H9 (cell line): ENCODE results near the gene C2CD2. TPM values are rescaled to one million over a fixed set of nuclear protein-coding genes. Genes with fewer than 3 reads are reported as not detected.

ENCODE experiments used
- DNase-seq: peaks from one replicate; pipeline ENCODE4 v3.0.0-alpha.2; 2017
- H2AFZ ChIP-seq: one replicate; pipeline ENCODE4 v1.6.1; 2013; ENCODE audit warnings: mild to moderate bottlenecking, low read length, control low read depth, moderate library complexity
- H2AK5ac ChIP-seq: 2 replicates; pipeline ENCODE4 v1.6.1; 2013; ENCODE audit warnings: low read length, control low read depth, mixed read lengths; ENCODE audit not compliant: insufficient read length
- H2BK120ac ChIP-seq: one replicate; pipeline ENCODE4 v1.6.1; 2013; ENCODE audit warnings: low read depth, mild to moderate bottlenecking, low read length, control low read depth, inconsistent platforms; ENCODE audit not compliant: poor library complexity, severe bottlenecking
- H2BK12ac ChIP-seq: 2 replicates; pipeline ENCODE4 v1.6.1; 2013; ENCODE audit warnings: low read length, control low read depth, mixed read lengths, low read depth; ENCODE audit not compliant: insufficient read length
- H2BK15ac ChIP-seq: 2 replicates; pipeline ENCODE4 v1.6.1; 2013; ENCODE audit warnings: low read depth, low read length, control low read depth
- H2BK20ac ChIP-seq: one replicate; pipeline ENCODE4 v1.6.1; 2013; ENCODE audit warnings: low read depth, mild to moderate bottlenecking, low read length, control low read depth, inconsistent platforms; ENCODE audit not compliant: poor library complexity, severe bottlenecking
- H2BK5ac ChIP-seq: 2 replicates; pipeline ENCODE4 v1.6.1; 2013; ENCODE audit warnings: low read length, control low read depth, mixed read lengths; ENCODE audit not compliant: insufficient read length
- H3K14ac ChIP-seq: 2 replicates; pipeline ENCODE4 v1.6.1; 2013; ENCODE audit warnings: low read length, control low read depth; ENCODE audit not compliant: insufficient read depth
- H3K18ac ChIP-seq: 2 replicates; pipeline ENCODE4 v1.6.1; 2013; ENCODE audit warnings: low read depth, mild to moderate bottlenecking, mixed read lengths, low read length, control low read depth; ENCODE audit not compliant: insufficient read length
- H3K23ac ChIP-seq: 2 replicates; pipeline ENCODE4 v1.6.1; 2013; ENCODE audit warnings: low read length, control low read depth, mixed read lengths, low read depth; ENCODE audit not compliant: insufficient read length
- H3K23me2 ChIP-seq: 2 replicates; pipeline ENCODE4 v1.6.1; 2013; ENCODE audit warnings: low read depth, mild to moderate bottlenecking, mixed read lengths, low read length, control low read depth; ENCODE audit not compliant: insufficient read length, poor library complexity, severe bottlenecking
- H3K27ac ChIP-seq: 2 replicates; pipeline ENCODE4 v1.5.1; 2013; ENCODE audit warnings: low read length, control low read depth, mixed read lengths, low read depth; ENCODE audit not compliant: insufficient read length
- H3K27me3 ChIP-seq: 2 replicates; pipeline ENCODE4 v1.6.1; 2013; ENCODE audit warnings: low read length, control low read depth, inconsistent platforms; ENCODE audit not compliant: insufficient read depth
- H3K4ac ChIP-seq: 2 replicates; pipeline ENCODE4 v1.6.1; 2013; ENCODE audit warnings: low read depth, mild to moderate bottlenecking, control low read depth, inconsistent platforms, low read length, moderate library complexity
- H3K4me1 ChIP-seq: 2 replicates; pipeline ENCODE4 v1.6.1; 2013; ENCODE audit warnings: low read length, control low read depth, inconsistent platforms; ENCODE audit not compliant: insufficient read depth
- H3K4me2 ChIP-seq: 2 replicates; pipeline ENCODE4 v1.6.1; 2013; ENCODE audit warnings: low read length, control low read depth, mixed read lengths; ENCODE audit not compliant: insufficient read length, insufficient read depth
- H3K56ac ChIP-seq: 2 replicates; pipeline ENCODE4 v1.6.1; 2013; ENCODE audit warnings: low read depth, mild to moderate bottlenecking, mixed read lengths, low read length, control low read depth; ENCODE audit not compliant: insufficient read length
- H3K79me1 ChIP-seq: 2 replicates; pipeline ENCODE4 v1.6.1; 2013; ENCODE audit warnings: low read depth, mild to moderate bottlenecking, moderate library complexity, low read length, control low read depth, inconsistent platforms; ENCODE audit not compliant: insufficient read depth, poor library complexity, severe bottlenecking
- H3K79me2 ChIP-seq: 2 replicates; pipeline ENCODE4 v1.6.1; 2013; ENCODE audit warnings: low read length, control low read depth, inconsistent platforms; ENCODE audit not compliant: insufficient read depth
- H3K9ac ChIP-seq: 2 replicates; pipeline ENCODE4 v1.6.1; 2013; ENCODE audit warnings: low read length, control low read depth, mixed read lengths; ENCODE audit not compliant: insufficient read length; ENCODE audit errors: extremely low read depth
- H3K9me3 ChIP-seq: one replicate; pipeline ENCODE4 v1.6.1; 2013; ENCODE audit warnings: low read depth, low read length, inconsistent platforms; ENCODE audit not compliant: control insufficient read depth
- H3T11ph ChIP-seq: one replicate; pipeline ENCODE4 v1.6.1; 2013; ENCODE audit warnings: mild to moderate bottlenecking, low read length, control low read depth, inconsistent platforms
- H4K20me1 ChIP-seq: one replicate; pipeline ENCODE4 v1.6.1; 2013; ENCODE audit not compliant: control insufficient read depth, insufficient read length, insufficient read depth
- H4K5ac ChIP-seq: 2 replicates; pipeline ENCODE4 v1.6.1; 2013; ENCODE audit warnings: low read depth, mild to moderate bottlenecking, mixed read lengths, low read length, control low read depth; ENCODE audit not compliant: insufficient read length
- H4K8ac ChIP-seq: replicated peaks from 2 replicates; pipeline ENCODE4 v1.6.1; 2013; ENCODE audit warnings: low read length, control low read depth, mixed read lengths, low read depth; ENCODE audit not compliant: insufficient read length
- H4K91ac ChIP-seq: 2 replicates; pipeline ENCODE4 v1.6.1; 2013; ENCODE audit warnings: low read depth, mild to moderate bottlenecking, moderate library complexity, mixed read lengths, low read length, control low read depth; ENCODE audit not compliant: insufficient read length
- H3K27ac Mint-ChIP-seq, 3 experiments: 2 replicates in 2 of 3; 3 replicates in 1 of 3; pipeline ENCODE4 v1.8.0; 2020 to 2021; ENCODE audit warnings: mixed read lengths in 3 of 3, mild to moderate bottlenecking in 1 of 3, moderate library complexity in 1 of 3
- H3K27me3 Mint-ChIP-seq: 2 replicates; pipeline ENCODE4 v1.8.0; 2021; ENCODE audit warnings: low read depth, mild to moderate bottlenecking, moderate library complexity, mixed read lengths
- H3K36me3 Mint-ChIP-seq, 3 experiments: 2 replicates in 2 of 3; 3 replicates in 1 of 3; pipeline ENCODE4 v1.8.0; 2020 to 2021; ENCODE audit warnings: low read depth in 3 of 3, mixed read lengths in 3 of 3; ENCODE audit not compliant: insufficient read depth in 1 of 3
- H3K4me1 Mint-ChIP-seq, 2 experiments: 2 replicates each; pipeline ENCODE4 v1.8.0; 2020; ENCODE audit warnings: mixed read lengths in 2 of 2
- H3K4me3 Mint-ChIP-seq, 2 experiments: 2 replicates in 1 of 2; 3 replicates in 1 of 2; pipeline ENCODE4 v1.8.0; 2020 to 2021; ENCODE audit warnings: mild to moderate bottlenecking in 2 of 2, mixed read lengths in 2 of 2, moderate library complexity in 1 of 2
- H3K9me3 Mint-ChIP-seq, 2 experiments: 2 replicates in 1 of 2; 3 replicates in 1 of 2; pipeline ENCODE4 v1.8.0; 2020; ENCODE audit warnings: mild to moderate bottlenecking in 2 of 2, mixed read lengths in 2 of 2, moderate library complexity in 1 of 2
- WGBS: extraction: QIAGEN DNeasy Blood & Tissue Kit; methylation state at CpG from one replicate; pipeline ENCODE4 v1.1.7; 2013; ENCODE audit warnings: missing lambda C conversion rate, low lambda C conversion rate, mixed read lengths; ENCODE audit not compliant: insufficient read length; ENCODE audit errors: extremely low coverage; 5-methylcytosine and 5-hydroxymethylcytosine counted together
- total RNA-seq: library from RNA; stranded (reverse); gene quantifications from 2 replicates; pipeline ENCODE4 v1.2.1, GENCODE V29; 2021
- TF ChIP-seq, protein P1 (sequence below): fragments of 200-600 bp; sonication (generic); conservative IDR thresholded peaks from 3 replicates; pipeline ENCODE4 v1.8.0; 2021; ENCODE audit warnings: antibody characterized with exemption, mild to moderate bottlenecking

The C2CD2 gene
- total RNA-seq, 1 experiment from 2014 or later = 14.6 TPM

DNA sequence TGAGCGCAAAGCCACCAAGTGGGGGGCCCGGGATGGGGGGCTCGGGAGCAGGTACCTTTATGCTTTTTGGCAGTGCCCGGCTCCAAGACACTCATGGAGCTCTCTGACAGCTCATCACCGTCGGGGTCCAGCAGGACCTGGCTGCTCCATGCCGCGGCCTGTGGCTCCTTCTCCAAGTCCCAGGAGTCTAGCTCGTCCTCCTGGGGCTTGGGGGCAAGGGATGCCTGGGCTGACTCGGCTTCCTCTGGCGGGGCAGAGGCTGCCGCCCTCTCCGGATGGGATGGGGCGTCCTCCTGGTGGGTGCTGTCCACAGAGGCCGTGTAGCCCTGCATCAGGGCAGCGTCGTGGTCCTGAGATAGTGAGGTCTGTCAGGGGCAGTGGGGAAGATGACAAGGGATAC lies 54.8 kb downstream of the C2CD2 start:
- no peak overlapping the region for H3K4me3 Mint-ChIP-seq

More for the DNA sequence above, 54.8 kb downstream of the C2CD2 start:
- no peaks in the 10 kb centered on the region for H3K27me3 ChIP-seq
- H3K79me2 ChIP-seq = no peaks in the 10 kb centered on the region
- no peak overlapping the region for H3K18ac ChIP-seq
- no peak overlapping the region for H3K4me2 ChIP-seq
- H3K56ac ChIP-seq = no peak overlapping the region
- H2BK120ac ChIP-seq = no peak overlapping the region
- H3K4me1 ChIP-seq = peaks cover 6% of the 10 kb centered on the region
- no peaks in the 10 kb centered on the region for H3K27me3 Mint-ChIP-seq
- H2AK5ac ChIP-seq = no peak overlapping the region
- H4K8ac ChIP-seq = no peak overlapping the region
- no peak overlapping the region for H3K4ac ChIP-seq
- no peak for DNase-seq
- peaks cover 40 to 41% of the 10 kb centered on the region in 2 experiments for H3K4me1 Mint-ChIP-seq
- no peak overlapping the region for H2BK12ac ChIP-seq
- no peaks in the 10 kb centered on the region for H4K20me1 ChIP-seq
- H4K91ac ChIP-seq = no peak overlapping the region
- TF ChIP-seq, protein P1, sequence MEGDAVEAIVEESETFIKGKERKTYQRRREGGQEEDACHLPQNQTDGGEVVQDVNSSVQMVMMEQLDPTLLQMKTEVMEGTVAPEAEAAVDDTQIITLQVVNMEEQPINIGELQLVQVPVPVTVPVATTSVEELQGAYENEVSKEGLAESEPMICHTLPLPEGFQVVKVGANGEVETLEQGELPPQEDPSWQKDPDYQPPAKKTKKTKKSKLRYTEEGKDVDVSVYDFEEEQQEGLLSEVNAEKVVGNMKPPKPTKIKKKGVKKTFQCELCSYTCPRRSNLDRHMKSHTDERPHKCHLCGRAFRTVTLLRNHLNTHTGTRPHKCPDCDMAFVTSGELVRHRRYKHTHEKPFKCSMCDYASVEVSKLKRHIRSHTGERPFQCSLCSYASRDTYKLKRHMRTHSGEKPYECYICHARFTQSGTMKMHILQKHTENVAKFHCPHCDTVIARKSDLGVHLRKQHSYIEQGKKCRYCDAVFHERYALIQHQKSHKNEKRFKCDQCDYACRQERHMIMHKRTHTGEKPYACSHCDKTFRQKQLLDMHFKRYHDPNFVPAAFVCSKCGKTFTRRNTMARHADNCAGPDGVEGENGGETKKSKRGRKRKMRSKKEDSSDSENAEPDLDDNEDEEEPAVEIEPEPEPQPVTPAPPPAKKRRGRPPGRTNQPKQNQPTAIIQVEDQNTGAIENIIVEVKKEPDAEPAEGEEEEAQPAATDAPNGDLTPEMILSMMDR = no peak
- no peaks in the 10 kb centered on the region for H3K9me3 Mint-ChIP-seq
- H3K9ac ChIP-seq = no peak overlapping the region
- H2AFZ ChIP-seq = no peak overlapping the region
- no peaks in the 10 kb centered on the region for H3K9me3 ChIP-seq
- no CpG with 5 or more reads among the region's 17 CpGs for WGBS
- peaks cover 0 to 14% (median 13%) of the 10 kb centered on the region in 3 experiments; a peak in 5 of 7 replicates for H3K36me3 Mint-ChIP-seq
- no peak overlapping the region for H2BK5ac ChIP-seq
- no peak overlapping the region for H3K27ac ChIP-seq
- H3K79me1 ChIP-seq = no peaks in the 10 kb centered on the region
- H3K23ac ChIP-seq = no peak overlapping the region
- no peak overlapping the region for H3K14ac ChIP-seq
- no peak overlapping the region for H2BK15ac ChIP-seq
- H3K27ac Mint-ChIP-seq = no peak overlapping the region
- no peaks in the 10 kb centered on the region for H3K23me2 ChIP-seq
- H4K5ac ChIP-seq = no peak overlapping the region
- H2BK20ac ChIP-seq = no peak overlapping the region
- H3T11ph ChIP-seq = no peak overlapping the region
